ENCODE measurements around the gene IGDCC3.

DNA sequence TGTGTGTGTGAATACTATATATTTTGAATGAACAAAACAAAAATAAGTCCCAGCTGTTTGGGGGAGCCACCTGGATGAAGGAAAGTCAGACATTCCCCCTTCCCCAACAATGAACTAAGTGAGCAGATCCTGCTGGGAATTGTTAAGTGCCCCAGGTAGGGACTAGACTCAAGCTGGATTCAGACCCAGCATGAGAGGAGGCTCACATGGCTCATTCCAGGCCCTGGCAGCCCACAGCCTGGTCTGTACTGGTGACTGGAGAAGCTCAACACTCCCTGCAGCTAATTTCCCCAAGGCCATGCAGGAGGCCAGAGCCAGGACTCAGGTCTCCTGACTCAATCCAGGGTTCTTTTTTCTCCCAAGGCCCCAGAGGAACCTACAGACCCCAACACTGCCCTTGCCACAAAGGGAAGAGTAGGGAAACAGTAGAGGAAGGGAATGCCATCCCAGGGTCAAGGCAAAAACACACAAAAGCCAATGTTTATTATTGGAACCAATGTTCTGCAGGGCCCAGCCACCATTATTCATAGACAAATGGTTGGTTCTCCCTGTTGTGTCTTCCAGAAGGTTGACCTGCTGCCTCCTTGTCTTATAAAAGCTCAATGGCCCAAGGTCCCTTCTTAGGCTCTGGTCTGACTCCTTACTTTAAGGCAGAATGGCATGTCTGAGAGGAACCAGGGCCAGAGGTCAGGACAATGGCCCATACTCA is 35.4 kb upstream of the IGDCC3 start:
- TF ChIP-seq, protein P1, sequence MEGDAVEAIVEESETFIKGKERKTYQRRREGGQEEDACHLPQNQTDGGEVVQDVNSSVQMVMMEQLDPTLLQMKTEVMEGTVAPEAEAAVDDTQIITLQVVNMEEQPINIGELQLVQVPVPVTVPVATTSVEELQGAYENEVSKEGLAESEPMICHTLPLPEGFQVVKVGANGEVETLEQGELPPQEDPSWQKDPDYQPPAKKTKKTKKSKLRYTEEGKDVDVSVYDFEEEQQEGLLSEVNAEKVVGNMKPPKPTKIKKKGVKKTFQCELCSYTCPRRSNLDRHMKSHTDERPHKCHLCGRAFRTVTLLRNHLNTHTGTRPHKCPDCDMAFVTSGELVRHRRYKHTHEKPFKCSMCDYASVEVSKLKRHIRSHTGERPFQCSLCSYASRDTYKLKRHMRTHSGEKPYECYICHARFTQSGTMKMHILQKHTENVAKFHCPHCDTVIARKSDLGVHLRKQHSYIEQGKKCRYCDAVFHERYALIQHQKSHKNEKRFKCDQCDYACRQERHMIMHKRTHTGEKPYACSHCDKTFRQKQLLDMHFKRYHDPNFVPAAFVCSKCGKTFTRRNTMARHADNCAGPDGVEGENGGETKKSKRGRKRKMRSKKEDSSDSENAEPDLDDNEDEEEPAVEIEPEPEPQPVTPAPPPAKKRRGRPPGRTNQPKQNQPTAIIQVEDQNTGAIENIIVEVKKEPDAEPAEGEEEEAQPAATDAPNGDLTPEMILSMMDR (IDR thresholded peaks at IDR 0.05): no peak
- no peak for TF ChIP-seq EZH2 (IDR thresholded peaks at IDR 0.05; ENCODE audit: borderline replicate concordance, insufficient read depth, low read depth, low read length, poor library complexity, severe bottlenecking)
